Measurements from ENCODE around the gene RGS3. TPM values are rescaled to one million over a fixed set of nuclear protein-coding genes. Genes with fewer than 3 reads are reported as not detected.

The RGS3 gene
- total RNA-seq, 1 donor from 2014 or later = 18.9 TPM

- H3K4me3 Mint-ChIP-seq (ENCODE audit: unreplicated experiment) = no peak overlapping the region
- H3K4me1 Mint-ChIP-seq (ENCODE audit: low read depth, unreplicated experiment) = peaks cover 39% of the 10 kb centered on the region
- no peaks in the 10 kb centered on the region for H3K36me3 Mint-ChIP-seq (ENCODE audit: unreplicated experiment)
- peaks cover 11% of the 10 kb centered on the region for H3K9me3 Mint-ChIP-seq (ENCODE audit: unreplicated experiment)
- TF ChIP-seq CTCF (IDR thresholded peaks at IDR 0.05; ENCODE audit: partially characterized antibody, unreplicated experiment) = no peak
- peaks cover 14% of the 10 kb centered on the region for H3K27me3 Mint-ChIP-seq (ENCODE audit: unreplicated experiment)
- no peak for DNase-seq
- H3K27ac Mint-ChIP-seq (ENCODE audit: unreplicated experiment) = peak overlapping the region; percentile 82
Measured at GRCh38 chr9:113542741-113543140, 79.2 kb downstream of the RGS3 start.

GRCh38 chr9:113543296-113543981 is 79.9 kb downstream of the RGS3 start:
- Mint-ChIP-seq H3K4me3 (ENCODE audit: unreplicated experiment) (peak overlapping the region; percentile 52), H3K36me3 (ENCODE audit: unreplicated experiment) (no peaks in the 10 kb centered on the region), H3K27ac (ENCODE audit: unreplicated experiment) (peak overlapping the region; percentile 82), H3K9me3 (ENCODE audit: unreplicated experiment) (peaks cover 11% of the 10 kb centered on the region), H3K27me3 (ENCODE audit: unreplicated experiment) (peaks cover 14% of the 10 kb centered on the region), H3K4me1 (ENCODE audit: low read depth, unreplicated experiment) (peaks cover 46% of the 10 kb centered on the region)
- peak; percentile 53 for DNase-seq
- TF ChIP-seq CTCF (IDR thresholded peaks at IDR 0.05; ENCODE audit: partially characterized antibody, unreplicated experiment) = no peak

GRCh38 chr9:113543982-113544303 is 80.4 kb downstream of the RGS3 start:
- TF ChIP-seq CTCF (IDR thresholded peaks at IDR 0.05; ENCODE audit: partially characterized antibody, unreplicated experiment) = no peak
- H3K27me3 Mint-ChIP-seq (ENCODE audit: unreplicated experiment) = peaks cover 14% of the 10 kb centered on the region
- peaks cover 11% of the 10 kb centered on the region for H3K9me3 Mint-ChIP-seq (ENCODE audit: unreplicated experiment)
- H3K27ac Mint-ChIP-seq (ENCODE audit: unreplicated experiment) = peak overlapping the region; percentile 82
- no peak for DNase-seq
- H3K4me1 Mint-ChIP-seq (ENCODE audit: low read depth, unreplicated experiment) = peaks cover 46% of the 10 kb centered on the region
- no peaks in the 10 kb centered on the region for H3K36me3 Mint-ChIP-seq (ENCODE audit: unreplicated experiment)
- peak overlapping the region; percentile 52 for H3K4me3 Mint-ChIP-seq (ENCODE audit: unreplicated experiment)

GRCh38 chr9:113545068-113545467 is 81.5 kb downstream of the RGS3 start:
- H3K36me3 Mint-ChIP-seq (ENCODE audit: unreplicated experiment) = no peaks in the 10 kb centered on the region
- peaks cover 11% of the 10 kb centered on the region for H3K9me3 Mint-ChIP-seq (ENCODE audit: unreplicated experiment)
- peaks cover 50% of the 10 kb centered on the region for H3K4me1 Mint-ChIP-seq (ENCODE audit: low read depth, unreplicated experiment)
- TF ChIP-seq CTCF (IDR thresholded peaks at IDR 0.05; ENCODE audit: partially characterized antibody, unreplicated experiment) = no peak
- H3K4me3 Mint-ChIP-seq (ENCODE audit: unreplicated experiment) = no peak overlapping the region
- DNase-seq = no peak
- H3K27ac Mint-ChIP-seq (ENCODE audit: unreplicated experiment) = no peak overlapping the region
- H3K27me3 Mint-ChIP-seq (ENCODE audit: unreplicated experiment) = peaks cover 14% of the 10 kb centered on the region

GRCh38 chr9:113546566-113546965 is 83.0 kb downstream of the RGS3 start:
- H3K4me1 Mint-ChIP-seq (ENCODE audit: low read depth, unreplicated experiment) = peaks cover 41% of the 10 kb centered on the region
- no peaks in the 10 kb centered on the region for H3K36me3 Mint-ChIP-seq (ENCODE audit: unreplicated experiment)
- peaks cover 11% of the 10 kb centered on the region for H3K9me3 Mint-ChIP-seq (ENCODE audit: unreplicated experiment)
- H3K4me3 Mint-ChIP-seq (ENCODE audit: unreplicated experiment) = no peak overlapping the region
- peaks cover 14% of the 10 kb centered on the region for H3K27me3 Mint-ChIP-seq (ENCODE audit: unreplicated experiment)
- H3K27ac Mint-ChIP-seq (ENCODE audit: unreplicated experiment) = no peak overlapping the region
- no peak for DNase-seq
- TF ChIP-seq CTCF (IDR thresholded peaks at IDR 0.05; ENCODE audit: partially characterized antibody, unreplicated experiment) = no peak
